Loucy (cell line): ENCODE data around the gene CCR6.

Experiments
- H2AFZ ChIP-seq: fragments of 200-600 bp; sonication (generic); 2 replicates; pipeline ENCODE4 v1.6.0; 2016; ENCODE audit warnings: antibody characterized with exemption, mild to moderate bottlenecking, low read length, moderate library complexity
- H3F3A ChIP-seq: fragments of 200-600 bp; 2 replicates; pipeline ENCODE4 v1.6.0; 2016; ENCODE audit warnings: antibody characterized with exemption, low read depth, mild to moderate bottlenecking
- H3K27me3 ChIP-seq: fragments of 200-600 bp; sonication (generic); 2 replicates; pipeline ENCODE4 v1.6.1; 2014; ENCODE audit warnings: low read length, mild to moderate bottlenecking; ENCODE audit not compliant: insufficient read depth, poor library complexity, severe bottlenecking
- H3K36me3 ChIP-seq: fragments of 200-600 bp; sonication (generic); 2 replicates; pipeline ENCODE4 v1.6.1; 2016; ENCODE audit warnings: low read length; ENCODE audit not compliant: insufficient read depth
- H3K4me1 ChIP-seq: fragments of 200-600 bp; sonication (generic); 2 replicates; pipeline ENCODE4 v1.5.1; 2014; ENCODE audit warnings: low read length, mild to moderate bottlenecking; ENCODE audit not compliant: insufficient read depth, poor library complexity, severe bottlenecking
- H3K4me2 ChIP-seq: fragments of 200-600 bp; sonication (generic); 2 replicates; pipeline ENCODE4 v1.6.0; 2014; ENCODE audit warnings: antibody characterized with exemption, low read length, low read depth, mild to moderate bottlenecking; ENCODE audit not compliant: poor library complexity, severe bottlenecking
- H3K4me3 ChIP-seq: fragments of 200-600 bp; sonication (generic); 2 replicates; pipeline ENCODE4 v1.5.1; 2014; ENCODE audit warnings: low read length, mild to moderate bottlenecking, mixed read lengths; ENCODE audit not compliant: poor library complexity, severe bottlenecking
- H3K79me2 ChIP-seq: fragments of 200-600 bp; sonication (generic); 2 replicates; pipeline ENCODE4 v1.6.1; 2014; ENCODE audit warnings: low read length; ENCODE audit not compliant: insufficient read depth
- H3K9ac ChIP-seq: fragments of 200-600 bp; sonication (generic); 2 replicates; pipeline ENCODE4 v1.6.0; 2014; ENCODE audit warnings: mild to moderate bottlenecking, low read depth, low read length, moderate library complexity; ENCODE audit not compliant: poor library complexity, severe bottlenecking
- H3K9me2 ChIP-seq: fragments of 200-600 bp; sonication (generic); replicated peaks from 2 replicates; pipeline ENCODE4 v1.6.1; 2016; ENCODE audit warnings: low read depth, low read length, mixed read lengths
- H3K9me3 ChIP-seq: fragments of 200-600 bp; sonication (generic); 2 replicates; pipeline ENCODE4 v1.6.1; 2014; ENCODE audit warnings: mild to moderate bottlenecking, antibody characterized with exemption, low read length, low read depth; ENCODE audit not compliant: insufficient read depth
- H4K20me1 ChIP-seq: fragments of 200-600 bp; sonication (generic); 2 replicates; pipeline ENCODE4 v1.6.0; 2014; ENCODE audit warnings: antibody characterized with exemption, low read length, mild to moderate bottlenecking; ENCODE audit not compliant: insufficient read depth, poor library complexity, severe bottlenecking
- CTCF ChIP-seq: fragments of 200-600 bp; sonication (generic); conservative IDR thresholded peaks from 2 replicates; pipeline ENCODE4 v1.5.1; 2014; ENCODE audit warnings: mild to moderate bottlenecking, antibody characterized with exemption, low read length
- EZH2phosphoT487 ChIP-seq: fragments of 200-600 bp; IDR thresholded peaks from 2 replicates; pipeline ENCODE4 v1.6.1; 2018; ENCODE audit warnings: antibody characterized with exemption, mild to moderate bottlenecking, moderate library complexity, borderline replicate concordance

The CCR6 gene

GRCh38 chr6:167102318-167102717 lies 20.6 kb upstream of the CCR6 start:
- no peak overlapping the region for H3K9ac ChIP-seq
- H3K36me3 ChIP-seq: no peaks in the 10 kb centered on the region
- no peaks in the 10 kb centered on the region for H3K9me3 ChIP-seq
- H3K4me2 ChIP-seq: no peak overlapping the region
- no peaks in the 10 kb centered on the region for H4K20me1 ChIP-seq
- no peaks in the 10 kb centered on the region for H3K4me1 ChIP-seq
- H3K9me2 ChIP-seq: no peaks in the 10 kb centered on the region
- no peak overlapping the region for H3K4me3 ChIP-seq
- no peaks in the 10 kb centered on the region for H3K79me2 ChIP-seq
- H3K27me3 ChIP-seq: no peaks in the 10 kb centered on the region
- no peaks in the 10 kb centered on the region for H3F3A ChIP-seq
- no peak for TF ChIP-seq CTCF
- TF ChIP-seq EZH2phosphoT487: no peak
- H2AFZ ChIP-seq: no peak overlapping the region

GRCh38 chr6:167103041-167103891 lies 19.6 kb upstream of the CCR6 start:
- H3K9ac ChIP-seq: no peak overlapping the region
- H3K4me2 ChIP-seq: no peak overlapping the region
- H3K79me2 ChIP-seq: no peaks in the 10 kb centered on the region
- no peaks in the 10 kb centered on the region for H3K9me3 ChIP-seq
- no peaks in the 10 kb centered on the region for H3F3A ChIP-seq
- no peaks in the 10 kb centered on the region for H3K36me3 ChIP-seq
- H3K27me3 ChIP-seq: no peaks in the 10 kb centered on the region
- H3K4me3 ChIP-seq: no peak overlapping the region
- no peaks in the 10 kb centered on the region for H3K9me2 ChIP-seq
- no peaks in the 10 kb centered on the region for H4K20me1 ChIP-seq
- no peak overlapping the region for H2AFZ ChIP-seq
- TF ChIP-seq CTCF (no peak), EZH2phosphoT487 (no peak)
- H3K4me1 ChIP-seq: no peaks in the 10 kb centered on the region

GRCh38 chr6:167104388-167104787 lies 18.5 kb upstream of the CCR6 start:
- no peaks in the 10 kb centered on the region for H3F3A ChIP-seq
- no peaks in the 10 kb centered on the region for H4K20me1 ChIP-seq
- H3K79me2 ChIP-seq: no peaks in the 10 kb centered on the region
- no peak overlapping the region for H2AFZ ChIP-seq
- H3K9ac ChIP-seq: no peak overlapping the region
- H3K9me3 ChIP-seq: no peaks in the 10 kb centered on the region
- H3K9me2 ChIP-seq: no peaks in the 10 kb centered on the region
- no peaks in the 10 kb centered on the region for H3K4me1 ChIP-seq
- no peak overlapping the region for H3K4me2 ChIP-seq
- no peaks in the 10 kb centered on the region for H3K27me3 ChIP-seq
- H3K4me3 ChIP-seq: no peak overlapping the region
- TF ChIP-seq CTCF (no peak), EZH2phosphoT487 (no peak)
- no peaks in the 10 kb centered on the region for H3K36me3 ChIP-seq
